Naive B cell (primary cell): ENCODE data around the gene KCNIP1. TPM values are rescaled to one million over a fixed set of nuclear protein-coding genes. Genes with fewer than 3 reads are reported as not detected.

Experiments
- ATAC-seq, 2 donors: fragments of 150-1000 bp; cut with Tn5 transposase; 2 replicates each; pipeline ENCODE4 v1.10.0; 2021; ENCODE audit warnings: low read depth in 2 of 2, mild to moderate bottlenecking in 2 of 2, moderate library complexity in 2 of 2
- DNase-seq: peaks from one replicate; pipeline ENCODE4 v3.0.0; 2022
- H3K27ac Mint-ChIP-seq, 6 donors: one replicate each; pipeline ENCODE4 v1.8.0; 2020 to 2022; ENCODE audit warnings: mild to moderate bottlenecking in 6 of 6, mixed read lengths in 6 of 6, moderate library complexity in 5 of 6, inconsistent platforms in 2 of 6
- H3K27me3 Mint-ChIP-seq, 3 donors: one replicate each; pipeline ENCODE4 v1.8.0; 2021 to 2022; ENCODE audit warnings: mixed read lengths in 3 of 3, mild to moderate bottlenecking in 1 of 3
- H3K36me3 Mint-ChIP-seq, 2 donors: one replicate each; pipeline ENCODE4 v1.8.0; 2020 to 2022; ENCODE audit warnings: mixed read lengths in 2 of 2, inconsistent platforms in 1 of 2, mild to moderate bottlenecking in 1 of 2
- H3K4me1 Mint-ChIP-seq, 3 donors: one replicate each; pipeline ENCODE4 v1.8.0; 2020 to 2022; ENCODE audit warnings: mixed read lengths in 3 of 3, inconsistent platforms in 1 of 3, mild to moderate bottlenecking in 1 of 3, moderate library complexity in 1 of 3
- H3K4me3 Mint-ChIP-seq, 8 donors: one replicate each; pipeline ENCODE4 v1.8.0; 2020 to 2022; ENCODE audit warnings: mild to moderate bottlenecking in 8 of 8, mixed read lengths in 8 of 8, moderate library complexity in 8 of 8, inconsistent platforms in 2 of 8
- H3K9me3 Mint-ChIP-seq, 7 donors: one replicate each; pipeline ENCODE4 v1.8.0; 2020 to 2022; ENCODE audit warnings: mixed read lengths in 7 of 7, mild to moderate bottlenecking in 5 of 7, inconsistent platforms in 2 of 7, moderate library complexity in 1 of 7
- polyA plus RNA-seq, 6 donors: library from polyadenylated mRNA; unstranded; fragments of 300-500 nt; fragmentation: Illumina TruSeq; gene quantifications; one replicate each; pipeline ENCODE4 v1.2.3, GENCODE V29; 2021; ENCODE audit warnings: low read depth in 6 of 6

Gene KCNIP1
- polyA plus RNA-seq, 6 donors from 2014 or later, result not detected

- Mint-ChIP-seq H3K4me1 (peaks cover 5 to 9% (median 6%) of the 10 kb centered on the region in 3 donors), H3K36me3 (no peaks in the 10 kb centered on the region), H3K27me3 (peaks cover 35 to 52% (median 41%) of the 10 kb centered on the region in 3 donors), H3K9me3 (no peaks in the 10 kb centered on the region), H3K27ac (no peak overlapping the region), H3K4me3 (peak overlapping the region in 1 of 8 donors; percentile 58)
- ATAC-seq (no peak), DNase-seq (no peak)
Observed at GRCh38 chr5:170639221-170639925, 135.6 kb downstream of the KCNIP1 start.

GRCh38 chr5:170640731-170641588 lies 137.1 kb downstream of the KCNIP1 start:
- Mint-ChIP-seq H3K27me3 (peaks cover 32 to 60% (median 49%) of the 10 kb centered on the region in 3 donors), H3K9me3 (no peaks in the 10 kb centered on the region), H3K27ac (no peak overlapping the region), H3K4me1 (peaks cover 3 to 6% (median 4%) of the 10 kb centered on the region in 3 donors), H3K36me3 (no peaks in the 10 kb centered on the region), H3K4me3 (no peak overlapping the region)
- no peak for DNase-seq
- ATAC-seq, result no peak

GRCh38 chr5:170641589-170642031 lies 137.8 kb downstream of the KCNIP1 start:
- DNase-seq (no peak), ATAC-seq (no peak)
- Mint-ChIP-seq H3K36me3 (no peaks in the 10 kb centered on the region), H3K4me3 (no peak overlapping the region), H3K27me3 (peaks cover 32 to 60% (median 55%) of the 10 kb centered on the region in 3 donors), H3K9me3 (no peaks in the 10 kb centered on the region), H3K27ac (no peak overlapping the region), H3K4me1 (peaks cover 3 to 6% (median 4%) of the 10 kb centered on the region in 3 donors)

- no peaks in the 10 kb centered on the region for H3K9me3 Mint-ChIP-seq
- H3K36me3 Mint-ChIP-seq, result no peaks in the 10 kb centered on the region
- H3K4me3 Mint-ChIP-seq, result no peak overlapping the region
- DNase-seq (no peak), ATAC-seq (no peak)
- H3K27ac Mint-ChIP-seq, result no peak overlapping the region
- peaks cover 32 to 60% (median 56%) of the 10 kb centered on the region in 3 donors for H3K27me3 Mint-ChIP-seq
- peaks cover 3 to 6% (median 4%) of the 10 kb centered on the region in 3 donors for H3K4me1 Mint-ChIP-seq
Observed at GRCh38 chr5:170642066-170642735, 138.4 kb downstream of the KCNIP1 start.

GRCh38 chr5:170642776-170643436 lies 139.1 kb downstream of the KCNIP1 start:
- Mint-ChIP-seq H3K4me3 (no peak overlapping the region), H3K4me1 (peaks cover 3 to 6% (median 4%) of the 10 kb centered on the region in 3 donors), H3K9me3 (no peaks in the 10 kb centered on the region), H3K27ac (no peak overlapping the region), H3K27me3 (peaks cover 32 to 57% (median 54%) of the 10 kb centered on the region in 3 donors), H3K36me3 (no peaks in the 10 kb centered on the region)
- ATAC-seq (no peak), DNase-seq (no peak)

- Mint-ChIP-seq H3K4me3 (peak overlapping the region in 1 of 8 donors; percentile 9), H3K9me3 (no peaks in the 10 kb centered on the region), H3K4me1 (peaks cover 2 to 6% (median 3%) of the 10 kb centered on the region in 3 donors), H3K36me3 (no peaks in the 10 kb centered on the region), H3K27ac (no peak overlapping the region), H3K27me3 (peaks cover 35 to 57% (median 50%) of the 10 kb centered on the region in 3 donors)
- DNase-seq (no peak), ATAC-seq (no peak)
Observed at GRCh38 chr5:170643591-170643990, 139.8 kb downstream of the KCNIP1 start.

- Mint-ChIP-seq H3K9me3 (no peaks in the 10 kb centered on the region), H3K4me3 (no peak overlapping the region), H3K4me1 (peaks cover 0 to 6% (median 0%) of the 10 kb centered on the region in 3 donors), H3K36me3 (no peaks in the 10 kb centered on the region), H3K27ac (no peak overlapping the region), H3K27me3 (peaks cover 29 to 48% (median 48%) of the 10 kb centered on the region in 3 donors)
- ATAC-seq (no peak), DNase-seq (no peak)
Observed at GRCh38 chr5:170644501-170644900, 140.7 kb downstream of the KCNIP1 start.

- Mint-ChIP-seq H3K27ac (no peak overlapping the region), H3K36me3 (no peaks in the 10 kb centered on the region), H3K27me3 (peaks cover 13 to 43% (median 35%) of the 10 kb centered on the region in 3 donors), H3K9me3 (peaks cover 0 to 1% (median 0%) of the 10 kb centered on the region in 7 donors), H3K4me1 (no peaks in the 10 kb centered on the region), H3K4me3 (no peak overlapping the region)
- DNase-seq (no peak), ATAC-seq (no peak)
Observed at GRCh38 chr5:170648541-170648940, 144.7 kb downstream of the KCNIP1 start.

GRCh38 chr5:170650850-170651249 lies 147.0 kb downstream of the KCNIP1 start:
- no peak overlapping the region for H3K27ac Mint-ChIP-seq
- ATAC-seq (no peak), DNase-seq (no peak)
- H3K36me3 Mint-ChIP-seq, result no peaks in the 10 kb centered on the region
- no peak overlapping the region for H3K4me3 Mint-ChIP-seq
- H3K9me3 Mint-ChIP-seq, result peaks cover 0 to 1% (median 0%) of the 10 kb centered on the region in 7 donors
- peaks cover 6 to 24% (median 24%) of the 10 kb centered on the region in 3 donors for H3K27me3 Mint-ChIP-seq
- H3K4me1 Mint-ChIP-seq, result no peaks in the 10 kb centered on the region

GRCh38 chr5:170651604-170652277 lies 147.9 kb downstream of the KCNIP1 start:
- ATAC-seq (no peak), DNase-seq (no peak)
- H3K4me1 Mint-ChIP-seq, result no peaks in the 10 kb centered on the region
- H3K27me3 Mint-ChIP-seq, result peaks cover 6 to 24% (median 17%) of the 10 kb centered on the region in 3 donors
- no peaks in the 10 kb centered on the region for H3K36me3 Mint-ChIP-seq
- no peak overlapping the region for H3K4me3 Mint-ChIP-seq
- H3K9me3 Mint-ChIP-seq, result peaks cover 0 to 1% (median 0%) of the 10 kb centered on the region in 7 donors
- H3K27ac Mint-ChIP-seq, result no peak overlapping the region

- ATAC-seq (no peak), DNase-seq (no peak)
- H3K36me3 Mint-ChIP-seq, result no peaks in the 10 kb centered on the region
- no peak overlapping the region for H3K4me3 Mint-ChIP-seq
- H3K27me3 Mint-ChIP-seq, result peaks cover 3 to 12% (median 7%) of the 10 kb centered on the region in 3 donors
- H3K9me3 Mint-ChIP-seq, result peaks cover 0 to 1% (median 0%) of the 10 kb centered on the region in 7 donors
- no peaks in the 10 kb centered on the region for H3K4me1 Mint-ChIP-seq
- H3K27ac Mint-ChIP-seq, result no peak overlapping the region
Observed at GRCh38 chr5:170655476-170655875, 151.7 kb downstream of the KCNIP1 start.

- Mint-ChIP-seq H3K4me3 (no peak overlapping the region), H3K27me3 (peaks cover 3 to 17% (median 7%) of the 10 kb centered on the region in 3 donors), H3K36me3 (no peaks in the 10 kb centered on the region), H3K9me3 (peaks cover 0 to 1% (median 0%) of the 10 kb centered on the region in 7 donors), H3K27ac (no peak overlapping the region), H3K4me1 (no peaks in the 10 kb centered on the region)
- no peak for ATAC-seq
- no peak for DNase-seq
Observed at GRCh38 chr5:170655920-170656319, 152.1 kb downstream of the KCNIP1 start.
